AG04450 (cell line): ENCODE results near the gene DOK6. TPM values are rescaled to one million over a fixed set of nuclear protein-coding genes. Genes with fewer than 3 reads are reported as not detected.

ENCODE experiments used
- CTCF ChIA-PET: fragments of 300-600, 350-600 bp; formaldehyde crosslinking; extraction: SDS; loops from one replicate; lab custom pipeline; 2022; ENCODE audit warnings: antibody characterized with exemption, inconsistent platforms; lab: Charles Lee
- POLR2A ChIA-PET: fragments of 350-600 bp; formaldehyde crosslinking; extraction: SDS; loops from one replicate; lab custom pipeline; 2021; ENCODE audit warnings: antibody characterized with exemption, inconsistent platforms; lab: Yijun Ruan, JAX
- DNase-seq: peaks from one replicate; pipeline ENCODE4 v3.0.0-alpha.2; 2011; ENCODE audit warnings: low read depth, low spot score
- H3K27ac ChIP-seq: one replicate; pipeline ENCODE4 v1.5.1; 2012; ENCODE audit warnings: low read depth, low read length, control low read depth
- H3K27me3 ChIP-seq: one replicate; pipeline ENCODE4 v1.6.0; 2012; ENCODE audit warnings: low read length; ENCODE audit not compliant: control insufficient read depth, insufficient read depth
- H3K4me3 ChIP-seq: 2 replicates; pipeline ENCODE4 v1.5.1; 2011; ENCODE audit warnings: mild to moderate bottlenecking, low read depth, low read length, control low read depth
- H3K9me3 ChIP-seq: 2 replicates; pipeline ENCODE4 v1.5.1; 2012; ENCODE audit warnings: low read length; ENCODE audit not compliant: control insufficient read depth, insufficient read depth
- CTCF ChIP-seq: IDR thresholded peaks from 2 replicates; pipeline ENCODE4 v1.5.1; 2011; ENCODE audit warnings: low read depth, low read length, control low read depth, inconsistent platforms
- polyA plus RNA-seq: library from polyadenylated mRNA; depleted of rRNA; stranded (reverse); fragments of >200 nt; gene quantifications from 2 replicates; pipeline ENCODE4 v1.2.3, GENCODE V29; 2011

Gene DOK6
- polyA plus RNA-seq, 1 experiment = 0.16 TPM

DNA sequence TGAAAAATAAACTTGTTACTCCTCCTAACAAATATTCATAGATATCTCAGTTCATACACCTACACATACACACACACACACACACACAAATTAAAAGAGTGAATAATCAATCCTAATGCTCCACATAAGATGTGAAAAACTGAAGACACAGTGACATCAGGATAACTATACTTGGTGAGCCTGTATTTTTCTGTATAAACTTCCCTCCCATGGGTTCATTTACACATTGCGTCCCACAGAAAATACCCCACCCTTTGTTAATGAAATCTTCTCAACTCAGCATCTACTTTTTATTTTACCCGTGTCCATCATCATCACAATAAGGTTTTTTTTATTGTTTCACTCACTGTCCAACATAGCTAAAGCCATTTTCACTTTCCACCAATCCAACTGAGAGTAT lies 486.6 kb downstream of the DOK6 start:
- ChIA-PET CTCF (no interaction called here), POLR2A (no interaction called here)
- Histone ChIP-seq H3K27me3 (no peaks in the 10 kb centered on the region), H3K4me3 (no peak overlapping the region), H3K27ac (no peak overlapping the region), H3K9me3 (no peaks in the 10 kb centered on the region)
- no peak for TF ChIP-seq CTCF
- DNase-seq = no peak

DNA sequence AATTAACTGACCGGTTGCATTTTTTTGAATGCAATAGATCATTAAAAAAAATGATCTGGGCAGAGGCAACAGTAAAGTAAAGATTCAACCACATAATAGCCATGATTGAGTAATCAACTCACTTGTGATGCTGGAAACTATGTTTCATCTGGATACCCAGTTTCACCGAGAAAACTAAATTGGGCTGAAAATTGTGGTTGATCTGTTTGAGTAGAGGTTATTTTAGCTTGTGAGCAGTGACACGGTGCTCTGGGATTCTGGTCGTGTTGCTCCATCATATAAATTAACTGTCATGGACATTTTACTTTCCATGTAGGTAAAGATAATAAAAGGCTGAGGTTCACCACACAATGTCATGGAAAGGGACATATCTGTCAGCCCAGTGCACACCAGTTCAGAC lies 488.3 kb downstream of the DOK6 start:
- Histone ChIP-seq H3K4me3 (no peak overlapping the region), H3K27ac (no peak overlapping the region), H3K9me3 (no peaks in the 10 kb centered on the region), H3K27me3 (no peaks in the 10 kb centered on the region)
- DNase-seq = no peak
- CTCF ChIA-PET = no interaction called here
- POLR2A ChIA-PET = no interaction called here
- TF ChIP-seq CTCF = no peak

DNA sequence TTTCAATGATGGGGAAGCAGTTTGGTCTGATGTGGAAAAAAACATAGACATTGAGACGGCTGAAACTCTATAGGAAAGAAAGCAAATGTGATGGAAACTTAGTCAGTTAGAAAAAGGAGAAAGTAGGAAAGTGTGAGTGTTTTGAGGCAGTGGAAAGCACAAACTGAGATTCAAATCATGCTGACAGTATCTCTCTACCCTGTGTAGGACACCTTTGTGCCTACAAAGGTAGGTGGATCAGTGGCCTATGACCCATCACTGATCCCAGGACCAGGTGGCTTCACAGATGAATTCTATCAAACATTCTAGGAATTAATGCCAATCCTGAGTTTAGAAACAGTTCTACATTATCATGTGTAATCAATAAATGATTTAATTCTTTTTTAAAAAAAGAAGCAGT lies 489.9 kb downstream of the DOK6 start:
- no peak overlapping the region for H3K4me3 ChIP-seq
- no peak overlapping the region for H3K27ac ChIP-seq
- CTCF ChIA-PET = no interaction called here
- POLR2A ChIA-PET = no interaction called here
- DNase-seq = no peak
- no peaks in the 10 kb centered on the region for H3K9me3 ChIP-seq
- TF ChIP-seq CTCF = no peak
- no peaks in the 10 kb centered on the region for H3K27me3 ChIP-seq

- ChIA-PET CTCF (no interaction called here), POLR2A (no interaction called here)
- Histone ChIP-seq H3K27ac (no peak overlapping the region), H3K9me3 (no peaks in the 10 kb centered on the region), H3K4me3 (no peak overlapping the region), H3K27me3 (no peaks in the 10 kb centered on the region)
- no peak for TF ChIP-seq CTCF
- no peak for DNase-seq
Measured at GRCh38 chr18:69894467-69894866, 493.8 kb downstream of the DOK6 start.

DNA sequence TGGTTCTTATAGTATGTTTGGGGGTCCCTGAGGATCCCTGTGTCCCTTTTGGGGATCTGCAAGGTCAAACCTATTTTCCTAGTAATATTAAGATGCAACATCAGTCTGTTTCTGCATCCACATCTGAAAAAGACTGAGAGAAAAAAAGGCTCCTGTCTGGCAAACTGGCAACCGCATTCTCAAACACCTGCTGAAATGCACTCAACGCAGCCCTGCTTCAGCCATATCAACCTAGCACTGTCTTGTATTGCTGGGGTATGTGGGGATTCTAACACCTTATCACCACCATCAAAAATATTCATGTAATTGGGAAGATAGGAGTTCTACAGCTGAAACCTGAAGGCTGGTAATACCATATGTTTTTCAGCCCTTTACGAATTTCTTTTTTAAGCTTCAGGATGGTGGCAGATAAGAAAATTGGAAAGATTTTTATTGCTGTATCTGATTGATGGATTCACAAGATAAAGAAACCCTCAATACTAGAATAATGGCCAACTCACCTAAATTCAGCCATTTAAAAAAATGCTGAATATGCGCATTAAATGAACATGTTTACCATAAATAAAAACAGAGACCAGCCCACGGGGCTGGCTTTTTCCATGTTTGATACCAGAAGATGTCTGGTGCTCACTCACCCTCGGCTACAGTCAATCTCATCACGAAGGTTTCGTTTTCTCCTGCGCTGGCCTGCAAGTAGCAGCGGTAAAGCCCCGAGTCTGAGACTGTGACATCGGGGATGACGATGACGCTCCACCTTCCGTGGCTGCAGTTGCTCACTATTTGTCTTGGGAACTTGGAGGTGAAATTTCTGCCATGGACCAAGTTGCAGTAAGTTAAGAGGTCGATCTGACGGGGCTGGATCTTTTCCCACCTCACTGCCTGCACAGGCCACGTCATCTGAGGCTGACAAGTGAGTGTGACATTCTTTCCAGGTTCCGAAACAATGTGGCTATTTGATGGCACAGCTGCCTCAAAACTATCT lies 494.7 kb downstream of the DOK6 start:
- POLR2A ChIA-PET = no interaction called here
- TF ChIP-seq CTCF = no peak
- CTCF ChIA-PET = no interaction called here
- no peak for DNase-seq
- no peak overlapping the region for H3K4me3 ChIP-seq
- H3K27me3 ChIP-seq = no peaks in the 10 kb centered on the region
- H3K27ac ChIP-seq = no peak overlapping the region
- H3K9me3 ChIP-seq = no peaks in the 10 kb centered on the region
